ENCODE data around the gene RNF151. TPM values are rescaled to one million over a fixed set of nuclear protein-coding genes. Genes with fewer than 3 reads are reported as not detected.
"Not testable (repeated sequence)": the region's sequence is repeated elsewhere in the genome, so short reads cannot be mapped to it uniquely, and the experiment has no call there.

The RNF151 gene, protein sequence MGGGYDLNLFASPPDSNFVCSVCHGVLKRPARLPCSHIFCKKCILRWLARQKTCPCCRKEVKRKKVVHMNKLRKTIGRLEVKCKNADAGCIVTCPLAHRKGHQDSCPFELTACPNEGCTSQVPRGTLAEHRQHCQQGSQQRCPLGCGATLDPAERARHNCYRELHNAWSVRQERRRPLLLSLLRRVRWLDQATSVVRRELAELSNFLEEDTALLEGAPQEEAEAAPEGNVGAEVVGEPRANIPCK
- total RNA-seq (2014; rRNA removed; shearing (Covaris generic)): not detected in 2 replicates

- in situ Hi-C loops (cut with HindIII; ENCODE audit: low sequenced_read_pairs): loop anchor here (10.0 kb wide), 1 partner anchor 112 kb away; no protein-coding TSS in a partner anchor
- no peak for DNase-seq (ENCODE audit: low spot score)
These were observed at the start of gene RNF151 for GRCh38 chr16:1966460-1966859. RNF151 (plus strand) TSS chr16:1966856; CDS start chr16:1966882, 26 bp downstream.

DNA sequence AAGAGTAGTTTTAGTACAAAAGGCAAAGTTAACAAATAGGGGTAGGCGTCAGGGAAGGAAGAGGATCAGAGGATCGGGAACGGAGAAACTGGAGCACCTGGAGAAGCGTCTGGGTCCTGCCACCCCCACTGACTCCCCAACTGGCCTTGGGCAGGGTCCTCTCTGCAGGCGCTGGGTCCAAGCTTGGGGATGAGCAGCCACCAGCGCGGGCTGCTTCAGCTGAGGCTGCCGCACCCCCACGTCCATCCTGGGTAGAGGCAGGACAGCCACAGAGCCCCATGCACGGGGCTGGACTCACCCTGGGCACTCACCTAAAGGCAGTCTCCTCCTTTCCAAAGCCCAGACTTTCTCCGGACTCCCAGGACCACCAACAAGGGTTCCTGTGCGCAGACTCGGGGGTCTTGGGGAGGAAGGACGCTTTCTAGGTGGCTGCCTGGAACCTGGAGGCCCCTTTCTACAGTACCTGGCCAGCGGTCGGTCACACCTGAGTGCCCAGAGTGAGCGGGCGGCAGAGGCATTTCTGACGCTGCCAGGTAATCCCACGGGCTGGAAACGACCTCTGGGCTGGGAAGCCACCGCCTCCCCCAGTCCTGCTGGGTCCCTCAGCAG, 49.5 kb upstream of the RNF151 start:
- DNase-seq (ENCODE audit: low spot score): no peak
- in situ Hi-C loops (cut with HindIII; ENCODE audit: low sequenced_read_pairs): no loop called here

GRCh38 chr16:1917665-1918350, 48.8 kb upstream of the RNF151 start:
- in situ Hi-C loops (cut with HindIII; ENCODE audit: low sequenced_read_pairs): no loop called here
- no peak for DNase-seq (ENCODE audit: low spot score)

- DNase-seq (ENCODE audit: low spot score): no peak
- in situ Hi-C loops (cut with HindIII; ENCODE audit: low sequenced_read_pairs): no loop called here
These were observed 48.0 kb upstream of the RNF151 start, which contains the start of gene HS3ST6 for GRCh38 chr16:1918351-1919326. HS3ST6 (minus strand) TSS chr16:1918415; CDS start chr16:1918323, 92 bp downstream.

- in situ Hi-C loops (cut with HindIII; ENCODE audit: low sequenced_read_pairs): no loop called here
- DNase-seq (ENCODE audit: low spot score): no peak
These were observed 47.2 kb upstream of the RNF151 start for GRCh38 chr16:1919327-1919998.

GRCh38 chr16:1920122-1920521, 46.5 kb upstream of the RNF151 start:
- DNase-seq (ENCODE audit: low spot score); in situ Hi-C loops (cut with HindIII; ENCODE audit: low sequenced_read_pairs): not testable (repeated sequence)

DNA sequence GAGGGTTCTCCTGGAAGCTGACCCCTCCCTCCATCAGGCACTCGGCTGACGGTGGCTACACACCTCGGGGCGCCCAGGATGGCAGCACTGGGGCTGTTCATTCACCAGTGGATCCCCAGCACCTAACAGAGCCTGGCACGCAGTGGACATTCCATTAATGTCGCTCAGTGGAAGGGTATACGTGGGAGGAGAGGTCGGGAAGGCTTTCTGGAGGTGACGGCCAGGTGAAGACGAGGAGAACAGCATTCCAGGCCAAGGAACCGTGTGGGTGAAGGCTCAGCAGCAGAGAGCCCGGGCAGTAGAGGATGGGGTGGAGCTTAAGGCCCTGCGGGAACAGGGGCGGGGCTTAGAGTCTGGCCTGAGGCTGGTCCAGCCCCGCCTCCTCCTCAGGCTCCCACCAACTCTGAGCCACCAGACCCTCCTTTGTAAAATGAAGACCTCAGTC, 45.9 kb upstream of the RNF151 start:
- in situ Hi-C loops (cut with HindIII; ENCODE audit: low sequenced_read_pairs): no loop called here

DNA sequence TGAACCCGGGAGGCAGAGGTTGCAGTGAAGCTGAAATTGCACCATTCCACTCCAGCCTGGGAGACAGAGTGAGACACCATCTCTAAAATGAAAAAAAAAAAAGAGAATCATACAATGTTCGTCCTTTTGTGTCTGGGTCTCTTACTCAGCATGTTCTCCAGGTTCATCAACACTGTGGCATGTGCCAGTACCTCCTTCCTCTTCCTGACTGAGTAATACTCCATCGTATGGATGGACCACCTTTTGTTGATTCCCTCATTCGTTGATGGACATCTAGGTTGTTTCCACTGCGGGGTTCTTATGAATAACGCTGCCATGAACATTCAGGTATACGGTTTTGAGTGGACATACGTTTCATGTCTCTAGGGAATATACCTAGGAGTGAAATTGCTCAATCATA, 44.3 kb upstream of the RNF151 start:
- in situ Hi-C loops (cut with HindIII; ENCODE audit: low sequenced_read_pairs): no loop called here
- DNase-seq (ENCODE audit: low spot score): no peak

More for the DNA sequence above, 45.9 kb upstream of the RNF151 start:
- DNase-seq (ENCODE audit: low spot score): peak; percentile 33

DNA sequence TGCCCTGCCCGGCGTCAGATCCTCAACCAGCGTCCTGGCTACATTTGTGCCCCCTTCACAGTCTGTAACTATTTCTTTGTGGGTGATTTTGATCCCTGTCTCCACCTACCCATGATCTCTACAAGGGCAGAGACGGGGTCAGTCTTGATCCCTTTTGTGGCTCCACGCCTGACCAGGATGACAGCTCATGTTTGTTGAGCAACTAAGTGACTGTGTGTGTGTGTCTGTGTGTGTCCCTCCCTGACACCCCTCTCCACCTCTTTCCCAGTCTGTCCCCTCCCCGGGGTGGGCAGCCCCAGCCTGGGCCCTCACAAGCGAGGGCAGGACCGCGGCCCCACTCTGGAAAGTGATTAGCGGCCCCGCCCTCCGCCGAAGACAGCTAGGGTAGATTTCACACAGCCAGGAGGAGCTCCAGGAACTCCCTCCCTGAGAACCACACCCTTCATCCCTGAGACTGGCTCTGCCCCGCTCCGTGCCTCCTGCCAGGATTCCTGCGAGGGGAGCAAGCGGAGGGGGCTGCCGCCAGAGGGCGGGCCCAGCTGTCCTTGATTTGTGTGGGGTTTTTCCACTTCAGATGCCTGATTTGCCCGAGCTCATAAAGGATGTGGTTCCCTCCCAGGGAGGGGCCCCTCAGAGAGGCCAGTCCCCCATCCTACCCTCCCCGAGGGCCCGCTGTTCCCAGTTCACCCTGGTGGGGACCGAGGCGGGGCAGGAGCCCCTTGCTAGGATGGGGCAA, 43.2 kb upstream of the RNF151 start:
- DNase-seq (ENCODE audit: low spot score): peak; percentile 27
- in situ Hi-C loops (cut with HindIII; ENCODE audit: low sequenced_read_pairs): no loop called here

GRCh38 chr16:1924095-1924494, 42.6 kb upstream of the RNF151 start:
- DNase-seq (ENCODE audit: low spot score): no peak
- in situ Hi-C loops (cut with HindIII; ENCODE audit: low sequenced_read_pairs): no loop called here

- DNase-seq (ENCODE audit: low spot score): no peak
- in situ Hi-C loops (cut with HindIII; ENCODE audit: low sequenced_read_pairs): no loop called here
These were observed 40.4 kb upstream of the RNF151 start for GRCh38 chr16:1926271-1926670.

DNA sequence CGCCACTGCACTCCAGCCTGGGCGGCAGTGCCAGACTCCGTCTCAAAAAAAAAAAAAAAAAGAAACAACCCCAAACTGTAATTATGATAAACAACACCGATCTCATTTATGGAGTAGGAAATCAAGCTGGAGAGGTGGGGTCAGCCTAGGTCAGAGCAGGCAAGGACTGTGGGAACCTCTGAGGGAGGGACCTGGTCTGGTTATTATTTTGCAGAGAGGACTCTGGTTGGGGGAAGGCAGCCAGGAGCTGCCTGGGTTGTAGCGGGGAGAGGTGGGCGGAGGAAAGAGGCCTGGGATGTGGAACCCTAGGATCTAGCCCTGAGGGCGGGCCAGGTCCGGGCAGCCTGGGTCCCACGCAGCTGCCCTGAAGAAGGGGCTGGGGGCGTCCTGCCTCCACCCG, 37.6 kb upstream of the RNF151 start:
- no peak for DNase-seq (ENCODE audit: low spot score)
- in situ Hi-C loops (cut with HindIII; ENCODE audit: low sequenced_read_pairs): no loop called here

DNA sequence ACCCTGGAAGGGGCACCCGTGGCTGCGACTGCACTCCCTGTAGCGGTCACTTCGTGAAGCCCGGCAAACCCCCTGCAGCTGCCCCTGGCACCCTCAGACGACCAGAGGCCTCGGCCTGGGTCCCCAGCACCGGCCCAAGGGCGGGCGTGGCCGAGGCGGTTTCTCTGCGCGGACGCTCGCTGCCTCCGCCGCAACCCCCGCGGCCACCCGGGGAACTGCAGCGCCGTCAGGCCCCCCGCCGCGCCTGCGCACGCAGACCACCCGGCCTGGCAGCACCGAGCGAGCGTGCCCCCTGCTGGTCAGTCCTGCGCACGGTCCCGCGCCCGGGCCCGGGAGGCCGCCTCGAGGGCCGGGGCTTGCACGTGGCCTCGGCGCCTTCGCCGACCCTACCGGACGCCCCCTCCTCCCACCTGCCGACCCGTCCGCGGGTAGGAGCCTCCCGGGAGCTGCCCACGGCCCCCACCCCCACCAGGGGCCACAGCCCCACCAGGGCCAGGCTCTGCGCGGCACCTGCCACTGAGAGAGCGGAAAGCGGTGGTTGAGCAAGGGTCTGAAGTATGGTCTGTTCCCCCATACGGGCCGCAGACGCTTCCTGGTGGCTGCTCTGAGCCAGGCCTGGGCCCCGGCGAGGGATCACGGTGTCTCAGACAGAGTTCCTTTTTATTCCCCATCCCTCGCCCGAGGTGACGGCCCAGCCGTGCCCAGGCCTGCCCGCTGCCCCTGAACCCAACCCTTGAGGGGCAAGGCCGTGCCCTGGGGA, 36.9 kb upstream of the RNF151 start:
- in situ Hi-C loops (cut with HindIII; ENCODE audit: low sequenced_read_pairs): no loop called here
- DNase-seq (ENCODE audit: low spot score): peak; percentile 36

GRCh38 chr16:1930338-1930720, 36.3 kb upstream of the RNF151 start:
- no peak for DNase-seq (ENCODE audit: low spot score)
- in situ Hi-C loops (cut with HindIII; ENCODE audit: low sequenced_read_pairs): no loop called here

DNA sequence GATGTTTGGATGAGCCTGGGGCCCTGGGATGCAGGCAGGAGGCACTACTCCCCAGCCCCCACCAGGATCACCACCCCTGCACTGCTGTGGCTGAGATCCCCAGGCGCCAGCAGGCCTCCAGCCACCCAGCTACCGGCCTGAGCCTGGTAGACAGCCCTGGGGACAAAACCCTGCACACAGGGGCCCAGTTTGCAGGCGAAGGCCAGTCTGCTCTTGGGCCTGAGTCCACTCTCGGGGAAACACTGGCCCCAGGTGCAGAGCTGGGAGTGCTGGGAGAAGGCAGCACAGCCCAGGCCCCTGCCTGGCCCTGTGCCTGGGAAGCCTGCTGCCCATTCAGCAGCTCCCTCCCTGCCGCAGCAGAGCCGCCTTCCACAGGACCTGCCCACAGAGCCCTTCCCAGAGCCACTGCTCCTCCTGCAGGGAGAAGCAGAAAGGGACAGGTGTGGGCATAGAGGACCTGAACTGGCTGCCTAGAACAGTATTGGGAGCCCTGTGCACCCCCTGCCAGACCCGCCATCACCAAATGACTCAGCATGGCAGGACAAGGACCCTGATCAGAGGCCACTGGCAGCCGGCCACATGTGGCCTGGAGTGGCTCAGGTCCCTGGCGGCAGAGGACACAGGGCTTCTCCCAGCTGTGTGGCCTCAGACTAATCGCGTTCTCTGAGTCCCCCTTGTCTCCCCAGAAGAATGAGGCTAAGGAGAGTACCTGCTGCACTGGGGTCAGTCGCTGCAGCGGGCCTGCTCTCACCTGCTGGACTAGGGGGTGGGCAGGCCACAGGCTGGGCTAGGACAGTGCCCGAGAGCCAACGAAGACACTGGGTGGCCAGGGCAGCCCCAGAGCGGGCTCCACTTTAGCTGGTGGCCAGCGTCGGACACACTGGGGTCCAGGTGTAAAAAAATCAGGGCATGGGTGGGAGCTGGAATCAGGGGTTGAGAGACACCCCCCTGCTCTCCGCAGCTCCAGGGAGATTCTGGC, 34.3 kb upstream of the RNF151 start:
- peak; percentile 29 for DNase-seq (ENCODE audit: low spot score)

GRCh38 chr16:1933097-1933661, 33.5 kb upstream of the RNF151 start:
- no peak for DNase-seq (ENCODE audit: low spot score)
- in situ Hi-C loops (cut with HindIII; ENCODE audit: low sequenced_read_pairs): no loop called here

More for the DNA sequence above, 34.3 kb upstream of the RNF151 start:
- in situ Hi-C loops (cut with HindIII; ENCODE audit: low sequenced_read_pairs): no loop called here

Data from G401 (cell line).